ENCODE data around the gene RGPD4. TPM values are rescaled to one million over a fixed set of nuclear protein-coding genes. Genes with fewer than 3 reads are reported as not detected.
"Not testable (repeated sequence)": the region's sequence is repeated elsewhere in the genome, so short reads cannot be mapped to it uniquely, and the experiment has no call there.

Gene RGPD4
- not detected in 2 replicates for total RNA-seq (ENCODE audit: low replicate concordance)
- long read RNA-seq: 0 reads

- DNase-seq (ENCODE audit: extremely low spot score, unreplicated experiment); H3K27ac Mint-ChIP-seq; H3K4me3 Mint-ChIP-seq; H3K4me1 Mint-ChIP-seq (ENCODE audit: unreplicated experiment); H3K36me3 Mint-ChIP-seq; H3K9me3 Mint-ChIP-seq; H3K27me3 Mint-ChIP-seq: not testable (repeated sequence)
Observed at GRCh38 chr2:107826749-107827148, at the start of gene RGPD4. Gene RGPD4, plus strand, starts transcription at chr2:107826892. Its CDS starts 122 bp downstream, at chr2:107827014.

- H3K4me1 Mint-ChIP-seq (ENCODE audit: unreplicated experiment): peaks cover 9% of the 10 kb centered on the region
- H3K27ac Mint-ChIP-seq: no peak overlapping the region
- H3K9me3 Mint-ChIP-seq: peaks cover 3% of the 10 kb centered on the region
- no peak overlapping the region for H3K4me3 Mint-ChIP-seq
- no peak for TF ChIP-seq CTCF (conservative IDR thresholded peaks at IDR 0.05)
- H3K27me3 Mint-ChIP-seq: peaks cover 45% of the 10 kb centered on the region
- no peaks in the 10 kb centered on the region for H3K36me3 Mint-ChIP-seq
- no peak for DNase-seq (ENCODE audit: extremely low spot score, unreplicated experiment)
Observed at GRCh38 chr2:107777974-107778373, 48.7 kb upstream of the RGPD4 start.

- H3K36me3 Mint-ChIP-seq: no peaks in the 10 kb centered on the region
- DNase-seq (ENCODE audit: extremely low spot score, unreplicated experiment): no peak
- peaks cover 10% of the 10 kb centered on the region for H3K9me3 Mint-ChIP-seq
- no peak overlapping the region for H3K4me3 Mint-ChIP-seq
- peaks cover 36% of the 10 kb centered on the region for H3K27me3 Mint-ChIP-seq
- no peaks in the 10 kb centered on the region for H3K4me1 Mint-ChIP-seq (ENCODE audit: unreplicated experiment)
- H3K27ac Mint-ChIP-seq: no peak overlapping the region
- TF ChIP-seq CTCF (conservative IDR thresholded peaks at IDR 0.05): no peak
Observed at GRCh38 chr2:107785756-107786155, 40.9 kb upstream of the RGPD4 start.

GRCh38 chr2:107790837-107791236 lies 35.9 kb upstream of the RGPD4 start:
- H3K27me3 Mint-ChIP-seq: peaks cover 8% of the 10 kb centered on the region

GRCh38 chr2:107801498-107801897 lies 25.2 kb upstream of the RGPD4 start:
- Mint-ChIP-seq H3K9me3 (no peaks in the 10 kb centered on the region), H3K4me3 (no peak overlapping the region), H3K36me3 (no peaks in the 10 kb centered on the region), H3K27ac (no peak overlapping the region), H3K27me3 (peaks cover 8% of the 10 kb centered on the region), H3K4me1 (ENCODE audit: unreplicated experiment) (peaks cover 7% of the 10 kb centered on the region)
- TF ChIP-seq CTCF (conservative IDR thresholded peaks at IDR 0.05): no peak
- DNase-seq (ENCODE audit: extremely low spot score, unreplicated experiment): no peak

More at GRCh38 chr2:107790837-107791236, 35.9 kb upstream of the RGPD4 start:
- no peak overlapping the region for H3K4me3 Mint-ChIP-seq
- H3K36me3 Mint-ChIP-seq: no peaks in the 10 kb centered on the region
- H3K4me1 Mint-ChIP-seq (ENCODE audit: unreplicated experiment): no peaks in the 10 kb centered on the region
- DNase-seq (ENCODE audit: extremely low spot score, unreplicated experiment): no peak
- no peaks in the 10 kb centered on the region for H3K9me3 Mint-ChIP-seq
- no peak overlapping the region for H3K27ac Mint-ChIP-seq
- TF ChIP-seq CTCF (conservative IDR thresholded peaks at IDR 0.05): no peak

- no peaks in the 10 kb centered on the region for H3K36me3 Mint-ChIP-seq
- no peak overlapping the region for H3K27ac Mint-ChIP-seq
- DNase-seq (ENCODE audit: extremely low spot score, unreplicated experiment): no peak
- TF ChIP-seq CTCF (conservative IDR thresholded peaks at IDR 0.05): no peak
- no peaks in the 10 kb centered on the region for H3K9me3 Mint-ChIP-seq
- H3K4me3 Mint-ChIP-seq: no peak overlapping the region
- peaks cover 12% of the 10 kb centered on the region for H3K4me1 Mint-ChIP-seq (ENCODE audit: unreplicated experiment)
- H3K27me3 Mint-ChIP-seq: peaks cover 6% of the 10 kb centered on the region
Observed at GRCh38 chr2:107804608-107805498, 21.8 kb upstream of the RGPD4 start.

Data from type B pancreatic cell (in vitro differentiated cells).